OCI-M1 (cell line): ENCODE data around the gene HORMAD2.

Experiments used
- DNase-seq: peaks from one replicate; lab custom pipeline; 2025; lab: John Stamatoyannopoulos, UW

Gene HORMAD2, protein sequence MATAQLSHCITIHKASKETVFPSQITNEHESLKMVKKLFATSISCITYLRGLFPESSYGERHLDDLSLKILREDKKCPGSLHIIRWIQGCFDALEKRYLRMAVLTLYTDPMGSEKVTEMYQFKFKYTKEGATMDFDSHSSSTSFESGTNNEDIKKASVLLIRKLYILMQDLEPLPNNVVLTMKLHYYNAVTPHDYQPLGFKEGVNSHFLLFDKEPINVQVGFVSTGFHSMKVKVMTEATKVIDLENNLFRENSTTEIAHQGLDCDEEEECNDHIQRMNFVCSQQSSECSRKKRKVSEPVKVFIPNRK

DNA sequence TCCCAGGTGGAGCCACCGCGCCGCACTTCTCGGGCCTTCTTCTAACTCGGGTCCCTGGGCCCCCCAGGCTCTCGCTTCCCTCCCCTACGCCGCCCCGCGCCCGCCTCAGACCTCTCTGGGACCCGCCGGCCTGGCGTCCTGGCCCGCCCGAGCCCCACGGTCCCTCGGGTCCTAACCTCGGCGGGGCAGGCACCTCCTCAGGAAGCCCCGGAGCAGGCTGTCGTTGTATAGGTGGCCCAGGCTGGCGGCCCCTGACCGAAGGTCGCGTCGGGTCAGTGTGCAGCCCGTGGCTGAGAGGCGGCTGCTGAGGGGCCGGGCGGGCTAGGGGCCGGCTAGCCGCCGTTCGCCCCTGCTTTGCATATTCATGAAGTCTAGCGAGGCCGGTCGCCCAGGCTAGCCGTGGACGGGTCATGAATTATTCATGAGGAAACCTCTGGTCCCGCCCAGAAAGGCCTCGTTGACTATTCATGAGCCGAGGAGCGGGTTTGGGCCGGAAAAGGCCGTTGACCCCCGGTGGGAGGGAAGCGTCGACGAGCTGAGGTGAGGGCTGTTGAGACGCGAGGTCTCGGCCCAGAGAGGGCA, at the start of gene HORMAD2:
Gene HORMAD2, plus strand, starts transcription at position 513 of the 582 bp plus-strand sequence. CDS start 13,489 bp downstream, outside the sequence.
- DNase-seq = no peak

DNA sequence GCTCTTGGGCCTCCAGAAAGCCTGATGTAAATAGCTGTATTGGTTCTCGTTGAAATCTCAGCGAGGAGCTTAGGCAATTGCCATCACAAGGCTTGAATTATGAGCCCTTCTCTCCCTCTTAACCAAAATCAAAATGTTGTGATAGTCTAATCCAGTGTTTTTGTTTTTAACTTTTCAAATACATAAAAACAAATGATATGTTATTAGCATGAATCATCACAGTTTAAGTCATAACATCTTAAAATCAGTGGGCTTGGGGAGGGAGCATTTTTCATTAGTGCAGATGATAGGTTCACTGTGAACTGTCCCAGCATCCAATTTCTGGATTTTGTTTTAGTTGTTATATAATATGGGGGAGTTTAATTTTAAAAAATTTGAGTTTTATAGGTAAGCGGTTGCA, 48.9 kb upstream of the HORMAD2 start:
- DNase-seq = no peak

DNA sequence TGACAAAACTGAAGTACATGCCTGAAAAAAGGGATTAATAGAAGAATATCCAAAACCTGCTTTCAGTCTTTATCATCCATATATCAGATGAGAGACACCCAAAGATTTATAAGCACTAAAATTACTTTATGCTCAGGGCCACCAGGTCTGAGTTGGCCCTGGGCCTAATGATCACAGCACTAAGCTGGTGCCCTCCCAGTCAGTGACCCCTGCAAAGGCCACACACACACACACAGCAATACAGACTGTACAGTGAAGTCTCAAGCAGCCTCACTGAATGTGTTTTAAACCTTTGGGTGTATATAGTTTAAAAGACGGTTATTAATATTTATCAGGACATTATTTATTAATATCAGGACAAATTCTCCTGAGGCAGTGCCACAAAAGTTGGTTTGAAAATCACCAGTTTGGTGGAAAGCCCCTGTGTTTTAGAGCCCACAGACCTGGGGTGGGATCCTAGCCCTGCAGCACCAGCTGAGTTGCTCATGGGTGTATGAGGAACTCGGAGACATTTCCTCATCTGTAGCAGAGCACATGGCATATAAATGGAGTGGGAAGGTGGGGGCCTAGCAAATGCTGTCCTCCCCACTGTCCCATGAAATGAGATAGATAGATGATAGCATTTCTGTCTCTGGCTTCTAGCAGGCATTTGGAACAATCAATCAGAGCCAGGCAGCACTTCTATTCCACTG, 48.4 kb upstream of the HORMAD2 start:
- DNase-seq = no peak

DNA sequence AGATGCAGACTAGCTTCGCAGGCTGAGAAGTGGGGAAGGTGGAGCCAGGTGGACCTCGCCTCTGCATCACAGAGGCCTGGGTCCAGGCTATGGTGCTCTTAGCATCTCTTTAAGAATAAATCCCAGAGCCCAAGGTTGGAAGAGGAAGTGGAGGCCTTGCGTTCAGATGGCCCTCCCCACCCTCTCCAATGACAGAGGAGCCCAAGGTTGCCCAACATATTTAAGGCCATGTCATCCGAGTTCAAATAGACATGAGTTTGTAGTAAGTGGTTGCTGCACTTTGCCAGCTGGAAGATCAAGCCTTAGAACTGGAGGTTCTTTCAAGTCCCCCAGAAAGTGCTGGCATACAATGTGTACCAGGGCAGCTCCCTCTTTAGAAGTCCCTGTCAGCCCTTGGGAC, 47.1 kb upstream of the HORMAD2 start:
- peak; percentile 6 for DNase-seq

DNA sequence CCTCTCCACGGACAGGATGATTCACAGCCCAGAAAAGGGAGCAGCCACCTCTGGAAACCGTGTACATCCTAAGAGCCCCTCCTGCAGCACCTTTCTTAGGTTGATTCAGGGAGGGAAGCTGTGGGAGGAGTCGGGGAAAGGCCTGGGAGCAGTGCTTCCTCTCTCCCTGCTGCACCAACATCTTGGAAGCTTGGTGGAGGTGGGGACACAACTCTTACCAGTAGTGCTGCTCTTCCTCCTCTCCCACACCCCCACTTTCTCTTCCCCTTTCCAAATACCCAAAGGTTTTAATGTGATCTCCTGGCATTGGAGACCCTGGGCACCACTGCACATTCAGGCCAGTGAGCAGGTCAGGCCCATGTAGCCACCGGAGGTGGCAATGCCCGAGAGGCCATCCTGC, 46.4 kb upstream of the HORMAD2 start:
- DNase-seq = no peak

DNA sequence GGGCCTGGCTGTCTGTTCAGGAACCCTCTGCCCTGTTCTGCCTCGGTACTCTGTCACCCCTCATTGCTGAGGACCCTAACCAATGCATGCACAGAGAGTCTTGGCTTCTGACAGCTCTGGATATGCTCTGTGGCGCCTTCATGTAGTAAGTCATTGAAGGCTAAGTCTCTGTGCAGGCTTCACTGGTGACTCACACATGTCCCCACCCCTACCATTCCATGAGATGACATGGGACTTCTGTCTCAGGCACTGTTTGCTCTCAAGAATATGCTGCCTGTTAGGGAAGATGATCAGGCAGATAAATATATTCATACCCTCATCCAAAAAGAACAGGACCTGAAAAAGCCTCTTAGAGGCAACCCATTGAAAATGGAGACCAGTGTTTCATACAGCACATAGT, 43.6 kb upstream of the HORMAD2 start:
- peak; percentile 13 for DNase-seq

DNA sequence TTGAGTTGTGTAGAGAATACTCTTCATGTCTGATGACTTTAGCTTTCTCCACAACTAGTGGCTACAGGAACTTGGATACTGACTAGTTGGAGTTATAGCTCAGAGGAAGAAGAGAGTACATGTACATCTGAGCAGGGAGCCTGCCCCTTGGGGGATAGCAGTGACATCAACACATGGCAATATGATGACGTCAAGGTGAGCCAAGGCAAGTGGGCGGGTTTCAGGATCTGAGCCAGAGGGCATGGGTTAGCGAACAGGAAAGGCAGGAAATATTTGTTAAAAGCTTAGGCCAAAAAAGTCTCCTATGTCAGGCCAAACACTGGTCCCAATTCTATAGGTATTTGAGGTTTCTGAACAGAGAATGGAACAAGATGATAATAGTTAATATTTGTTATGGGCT, 42.0 kb upstream of the HORMAD2 start:
- DNase-seq = no peak

DNA sequence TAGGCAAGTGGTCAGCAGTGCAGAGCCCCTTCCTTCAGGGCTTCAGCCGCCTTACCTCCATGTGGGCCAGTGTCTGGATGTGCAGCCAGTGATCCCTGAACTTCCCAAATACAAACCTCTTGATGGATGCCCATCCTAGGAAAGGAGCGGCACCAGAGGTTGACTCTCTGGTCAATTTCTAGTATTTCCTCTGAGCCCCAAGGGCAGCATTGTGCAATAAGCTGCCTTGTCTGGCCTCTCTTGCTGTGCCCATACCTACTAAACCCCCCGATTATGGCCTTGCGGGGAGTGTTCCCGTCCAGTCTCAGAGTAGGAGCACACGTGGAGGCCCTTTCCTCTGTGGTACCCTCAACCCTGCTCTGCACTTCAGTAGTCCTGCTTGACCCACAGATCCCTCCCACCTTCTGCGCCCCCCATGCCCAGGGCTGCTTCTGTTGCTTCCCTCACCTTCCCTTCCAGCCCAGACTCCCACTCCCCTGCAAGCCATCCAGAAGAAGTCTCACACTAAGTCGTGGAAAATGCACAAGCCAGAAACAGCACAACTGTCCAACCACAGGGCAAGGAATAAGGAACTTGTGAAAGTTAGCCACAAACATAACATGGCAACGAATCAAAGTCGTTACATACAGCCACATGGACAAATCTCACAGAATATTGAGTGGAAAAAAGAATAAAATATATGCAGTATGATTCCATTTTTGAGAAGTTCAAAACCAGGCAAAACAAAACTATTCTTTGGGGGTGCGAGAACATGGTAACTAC, 39.6 kb upstream of the HORMAD2 start:
- no peak for DNase-seq

DNA sequence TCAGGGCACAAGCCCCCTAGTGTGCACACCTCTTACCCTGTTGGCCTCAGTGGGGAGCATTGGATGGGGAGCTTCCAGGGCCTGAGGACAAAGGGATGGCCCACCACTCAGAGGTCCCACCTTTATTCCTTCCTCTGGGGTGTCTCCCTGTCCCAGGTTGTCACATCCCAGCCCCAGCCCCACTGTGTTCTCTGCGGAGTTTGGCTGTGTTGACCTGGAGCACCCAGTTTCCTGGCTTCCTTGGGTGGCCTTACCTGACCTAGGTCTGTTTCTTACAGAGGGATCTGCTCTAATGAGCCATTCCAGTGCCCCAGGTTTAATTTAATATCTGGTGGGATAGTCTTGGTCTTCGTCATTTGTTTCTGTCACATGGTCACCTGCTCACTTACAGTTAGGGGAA, 38.8 kb upstream of the HORMAD2 start:
- DNase-seq = no peak

DNA sequence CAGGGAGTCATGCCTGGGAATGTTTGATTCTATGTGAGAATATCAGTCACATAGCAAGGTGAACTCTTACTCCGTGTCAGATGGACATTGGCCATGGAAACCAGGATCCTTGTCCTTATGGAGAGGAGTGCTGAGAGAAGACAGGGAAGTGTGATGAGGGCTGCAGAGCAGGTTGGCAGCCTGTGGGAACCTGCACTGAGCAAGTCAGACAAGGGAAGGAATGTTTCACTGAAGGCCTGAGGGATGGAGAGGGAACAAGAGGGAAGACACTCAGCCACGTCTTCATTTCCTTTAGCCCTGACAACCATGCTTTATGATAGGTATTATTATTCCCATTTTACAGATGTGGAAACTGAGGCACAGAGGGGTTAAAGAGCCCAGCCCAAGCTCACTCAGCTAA, 38.4 kb upstream of the HORMAD2 start:
- DNase-seq = no peak

DNA sequence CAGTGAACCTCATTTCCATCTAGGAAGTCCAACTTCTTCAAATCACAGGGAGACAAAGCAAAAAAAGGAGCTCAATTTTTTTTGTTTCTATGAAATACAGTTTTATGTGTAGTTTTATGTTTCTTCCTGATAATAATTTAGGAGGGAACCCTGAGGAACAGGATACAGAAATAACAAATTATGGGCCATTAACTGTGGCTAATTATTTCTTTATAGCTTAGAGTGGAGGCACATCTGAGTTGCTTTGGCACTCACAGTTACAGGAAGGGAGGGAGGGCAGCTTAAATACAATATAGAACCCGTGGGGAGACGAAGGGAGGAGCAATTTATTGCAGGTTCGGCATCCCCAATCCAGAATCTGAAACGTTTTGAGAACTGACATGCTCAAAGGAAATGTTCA, 37.1 kb upstream of the HORMAD2 start:
- no peak for DNase-seq

DNA sequence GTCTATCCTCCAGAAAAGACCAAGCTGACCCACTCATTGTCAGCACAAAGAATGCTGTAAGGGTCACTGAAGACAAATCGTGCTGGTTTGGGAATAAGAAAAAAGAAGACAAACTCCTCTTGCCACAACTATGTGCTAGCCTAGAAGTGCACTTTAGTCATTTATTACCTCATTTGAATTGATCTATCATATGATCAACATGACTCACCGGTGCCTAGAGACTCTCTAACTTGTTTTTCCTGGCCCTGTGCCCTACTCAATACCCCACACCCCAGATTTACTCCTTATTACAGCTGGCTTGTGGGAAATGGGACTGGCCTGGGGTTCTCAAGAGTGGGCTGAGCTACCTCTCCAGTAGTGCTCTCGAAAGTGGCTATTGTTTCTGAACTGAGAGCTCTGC, 35.9 kb upstream of the HORMAD2 start:
- peak; percentile 10 for DNase-seq

DNA sequence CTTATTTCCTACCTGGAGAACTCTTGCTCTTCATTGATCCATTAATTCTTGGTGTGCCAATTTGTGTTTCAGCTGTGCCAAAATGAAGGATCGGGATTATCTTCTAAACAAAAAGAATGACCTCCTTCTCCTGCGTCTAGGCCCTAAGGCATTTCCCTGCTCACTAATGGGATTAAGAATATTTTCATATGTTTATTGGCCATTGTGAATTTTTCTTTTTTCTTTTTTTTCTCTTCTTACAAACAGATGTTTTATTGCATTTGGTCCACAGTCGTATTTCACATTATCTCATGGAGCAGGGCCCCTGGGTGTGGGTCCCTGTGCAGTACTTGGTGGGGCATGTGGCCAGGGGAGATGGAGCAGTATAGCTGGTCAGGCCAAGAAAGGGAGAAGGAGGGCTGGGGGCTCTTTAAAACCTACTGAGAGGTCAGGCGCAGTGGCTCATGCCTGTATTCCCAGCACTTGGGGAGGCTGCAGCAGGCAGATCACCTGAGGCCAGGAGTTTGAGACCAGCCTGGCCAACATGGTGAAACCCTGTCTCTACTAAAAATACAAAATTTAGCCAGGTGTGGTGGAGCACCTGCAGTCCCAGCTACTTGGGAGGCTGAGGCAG, 35.3 kb upstream of the HORMAD2 start:
- no peak for DNase-seq

DNA sequence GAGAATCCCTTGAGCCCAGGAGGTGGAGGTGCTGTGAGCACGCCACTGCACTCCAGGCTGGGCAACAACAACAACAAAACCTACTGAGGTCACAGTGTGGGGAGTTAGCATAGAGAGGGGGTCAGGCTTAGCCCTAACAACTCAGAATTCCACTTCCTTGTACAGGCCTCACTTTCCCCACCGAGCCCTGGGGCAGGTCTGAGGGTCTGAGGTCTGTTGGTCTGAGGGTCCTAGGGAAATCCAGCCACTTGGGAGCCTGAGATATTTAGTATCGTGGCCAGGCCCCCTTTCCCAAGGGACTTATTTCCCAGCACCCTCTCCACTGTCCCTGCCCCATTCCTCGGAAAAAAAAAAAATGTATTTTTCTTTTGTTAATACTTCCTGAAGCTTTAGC, 34.8 kb upstream of the HORMAD2 start:
- no peak for DNase-seq

DNA sequence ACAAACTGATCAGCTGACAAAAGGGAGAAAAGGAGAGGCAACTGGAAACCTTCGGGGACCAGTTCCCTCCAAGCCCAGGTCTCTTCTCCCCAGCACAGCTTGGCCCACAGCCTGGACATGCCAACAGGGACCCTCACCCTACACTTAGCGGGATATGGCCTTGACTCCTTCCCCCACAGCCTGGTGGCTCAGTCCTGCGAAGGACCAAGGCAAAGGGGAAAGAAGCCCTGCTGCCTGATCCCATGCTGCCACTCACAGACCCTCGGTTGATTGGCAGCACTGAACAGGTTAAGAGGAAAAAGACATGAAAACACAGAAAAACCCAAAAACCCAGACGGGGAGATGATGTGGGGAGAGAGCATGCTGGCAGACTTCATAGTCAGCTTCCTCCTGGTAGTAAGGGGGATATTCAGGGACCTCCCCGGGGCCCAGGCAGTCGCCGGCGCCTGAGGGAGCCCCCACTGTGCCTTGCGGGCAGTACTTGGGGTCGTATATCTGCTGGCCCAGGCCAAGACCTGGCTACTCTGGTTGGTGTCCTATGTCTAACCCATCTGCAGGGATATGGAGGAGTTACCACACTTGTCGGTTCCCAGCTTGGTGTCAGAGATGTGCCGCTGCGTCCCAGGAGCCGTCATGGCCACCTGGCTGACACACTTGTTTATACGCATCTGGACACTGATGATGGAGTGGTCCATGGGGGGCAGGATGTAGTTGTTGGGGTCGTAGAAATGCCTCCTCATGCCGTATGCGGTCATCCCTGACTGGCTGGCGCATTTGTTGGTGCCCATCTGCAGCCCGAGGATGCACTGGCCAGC, 34.2 kb upstream of the HORMAD2 start:
- DNase-seq = no peak

DNA sequence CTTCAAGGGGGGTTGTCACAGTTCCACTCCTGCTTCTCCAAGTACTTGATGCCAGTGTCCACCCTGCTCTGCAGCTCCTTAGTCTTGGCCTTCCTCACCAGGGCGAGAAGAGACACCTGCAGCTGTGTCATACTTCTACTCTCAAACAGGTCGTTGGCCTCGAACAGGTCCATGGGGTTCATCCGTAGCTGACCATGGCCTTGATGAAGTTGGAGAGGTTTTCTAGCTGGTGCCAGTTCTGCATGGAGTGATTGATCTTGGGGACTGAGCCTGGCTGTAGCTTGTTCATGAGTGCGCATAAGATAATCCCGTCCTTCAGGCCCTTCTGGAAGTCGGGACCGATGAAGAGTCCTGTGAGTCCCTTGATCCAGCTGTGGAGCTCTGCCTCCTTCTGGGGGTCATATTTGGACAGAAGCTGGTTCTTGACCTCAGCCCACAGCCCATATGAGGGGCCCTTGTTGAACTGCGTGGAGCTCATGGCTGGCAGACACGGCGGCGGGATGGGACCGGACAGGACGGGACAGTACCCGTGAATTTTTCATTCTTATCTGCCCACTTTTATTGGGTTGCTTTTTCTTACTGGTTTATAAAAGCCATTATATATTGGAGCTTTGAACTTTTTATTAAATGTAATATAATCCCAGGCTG, 33.4 kb upstream of the HORMAD2 start:
- DNase-seq = no peak

DNA sequence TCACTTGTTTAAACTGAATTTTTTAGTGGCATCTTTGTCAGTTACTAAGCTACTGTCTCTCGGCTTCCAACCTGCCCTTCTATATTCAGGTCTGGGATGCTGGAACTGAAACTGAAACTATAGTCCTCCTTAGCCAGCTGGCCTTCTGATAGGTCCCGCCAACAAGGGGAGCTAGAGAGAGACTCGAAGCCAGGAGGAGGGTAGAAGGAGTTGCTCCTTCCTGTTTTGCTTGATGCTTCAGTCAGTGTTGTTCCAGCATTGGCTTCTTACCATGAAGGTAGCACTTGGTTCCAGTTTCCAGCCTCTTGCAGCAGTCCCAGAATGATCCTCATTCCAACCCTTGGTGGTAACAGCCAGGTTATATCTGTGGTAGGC, 32.9 kb upstream of the HORMAD2 start:
- peak; percentile 95 for DNase-seq

DNA sequence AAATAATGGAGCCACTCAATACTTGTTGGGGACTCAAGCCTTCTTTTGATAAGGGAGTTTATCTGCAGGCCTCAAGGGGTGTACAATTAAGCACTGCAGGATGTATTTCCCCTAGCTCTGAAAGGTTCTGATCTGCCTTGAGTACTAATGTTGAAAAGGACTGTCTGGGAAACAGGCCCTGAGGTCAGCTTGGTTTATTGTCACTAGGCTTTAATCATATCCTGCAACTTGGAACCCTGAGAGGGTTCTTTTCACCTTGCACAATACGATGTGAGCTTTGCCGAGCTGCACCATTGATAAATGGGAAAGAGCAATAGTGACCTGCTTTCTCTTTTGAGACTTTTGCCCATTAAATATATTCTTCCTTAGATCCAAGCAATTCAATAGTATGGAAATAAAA, 31.6 kb upstream of the HORMAD2 start:
- no peak for DNase-seq

DNA sequence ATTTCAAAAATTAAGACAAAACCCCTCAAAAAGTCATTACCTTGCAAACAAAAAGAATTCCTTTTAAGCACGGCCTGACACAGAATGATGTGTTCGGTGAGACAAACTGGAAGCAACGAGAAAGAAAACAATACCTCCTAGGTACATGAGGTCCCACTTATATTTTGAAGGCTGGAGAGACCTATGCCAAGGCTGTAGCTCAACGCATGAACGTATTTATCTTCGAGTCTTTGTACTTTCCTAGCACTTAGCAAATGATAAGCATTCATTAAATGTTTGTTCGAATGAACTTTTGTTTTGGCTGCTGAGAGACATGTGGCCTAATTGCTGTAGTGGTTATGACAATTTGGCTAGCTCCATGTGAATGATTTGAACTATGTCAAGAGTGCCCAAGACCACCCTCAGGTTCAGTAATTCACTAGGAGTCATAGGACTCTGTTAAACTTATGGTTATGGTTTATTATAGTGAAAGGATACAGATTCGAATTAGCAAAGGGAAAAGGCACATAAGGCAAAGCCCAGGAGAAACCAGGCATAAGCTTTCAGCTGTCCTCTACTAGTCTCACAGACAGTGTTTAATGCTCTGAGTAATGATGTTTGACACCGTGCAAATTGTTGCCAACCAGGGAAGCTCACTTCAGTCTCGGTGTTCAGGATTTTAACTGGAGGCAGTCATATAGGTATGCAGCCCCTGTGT, 26.0 kb upstream of the HORMAD2 start:
- DNase-seq = no peak

DNA sequence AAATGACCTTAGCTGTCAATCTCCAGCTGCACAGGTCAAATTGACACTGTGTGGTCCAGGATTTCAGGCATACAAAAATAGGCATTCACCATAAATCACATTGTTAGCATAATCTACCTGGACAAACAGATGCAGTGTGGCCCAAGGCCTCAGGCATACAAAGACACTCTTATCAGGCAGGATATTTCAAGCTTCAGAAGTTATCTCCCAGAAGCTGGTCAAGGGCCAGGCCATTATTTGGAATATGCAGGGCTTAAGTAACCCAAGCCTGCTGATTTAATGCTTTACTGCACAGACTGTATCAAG, 25.5 kb upstream of the HORMAD2 start:
- no peak for DNase-seq

DNA sequence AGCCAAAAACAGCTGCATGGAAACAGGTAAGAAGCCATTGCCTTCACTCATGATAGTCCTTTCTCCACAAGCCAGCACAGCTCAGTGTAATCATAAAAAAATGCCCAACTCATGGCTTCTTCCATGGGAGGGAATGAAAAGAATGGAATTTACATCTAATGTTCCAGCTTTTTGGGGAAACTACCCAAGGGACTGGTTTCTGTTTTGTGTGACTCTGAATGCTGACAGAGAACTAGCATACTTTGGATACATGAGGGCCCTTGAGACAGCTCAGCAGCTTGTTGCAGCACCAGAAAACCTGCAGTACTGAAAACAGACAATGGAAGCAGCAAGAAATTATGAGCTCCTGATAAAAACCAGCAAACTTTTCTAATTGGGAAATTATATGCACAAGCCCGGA, 24.2 kb upstream of the HORMAD2 start:
- DNase-seq = no peak
